GM12873 (cell line): ENCODE measurements around the gene LTA4H.

ENCODE experiments used
- CTCF ChIP-seq: IDR thresholded peaks from 2 replicates; pipeline ENCODE4 v1.5.1; 2012; ENCODE audit warnings: low read depth, mild to moderate bottlenecking, moderate library complexity, low read length, control low read depth; ENCODE audit not compliant: insufficient read depth; ENCODE audit errors: missing control alignments

LTA4H gene

GRCh38 chr12:96063046-96063445, 27.7 kb upstream of the LTA4H start:
- TF ChIP-seq CTCF, result no peak

DNA sequence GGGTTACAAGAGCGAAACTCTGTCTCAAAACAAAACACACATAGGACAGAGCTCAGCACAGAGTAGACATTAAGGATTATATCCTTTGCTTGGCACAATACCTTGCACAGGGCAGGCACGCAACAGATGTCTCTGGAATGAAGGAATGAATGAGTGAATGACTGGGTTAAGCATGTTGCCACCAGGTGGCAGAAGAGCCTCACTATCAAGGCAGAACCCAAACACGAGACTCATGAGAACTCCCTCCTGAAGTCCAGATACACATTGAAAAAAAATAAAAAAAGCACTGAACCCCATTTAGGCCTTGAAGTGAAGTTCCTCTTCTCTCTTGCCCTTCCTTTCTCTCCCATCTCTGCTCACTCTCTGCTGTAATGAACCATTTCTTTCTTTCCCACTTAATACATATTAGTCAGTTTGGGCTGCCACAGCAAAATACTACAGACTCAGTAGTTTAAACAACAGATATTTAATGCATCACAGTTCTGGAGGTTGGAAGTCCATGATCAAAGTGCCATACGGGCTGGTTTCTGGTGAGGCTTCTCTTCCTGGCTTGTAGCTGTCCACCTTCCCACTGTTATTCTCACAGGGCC, 26.6 kb upstream of the LTA4H start:
- TF ChIP-seq CTCF, result peak; percentile 80

- no peak for TF ChIP-seq CTCF
Measured at GRCh38 chr12:96061323-96061722, 25.9 kb upstream of the LTA4H start.

- TF ChIP-seq CTCF, result no peak
Measured at GRCh38 chr12:96060041-96060440, 24.7 kb upstream of the LTA4H start.

GRCh38 chr12:96057986-96058553, 22.7 kb upstream of the LTA4H start:
- TF ChIP-seq CTCF, result no peak

- TF ChIP-seq CTCF, result no peak
Measured at GRCh38 chr12:96056646-96057455, 21.5 kb upstream of the LTA4H start.

- TF ChIP-seq CTCF, result no peak
Measured at GRCh38 chr12:96054244-96054610, 18.8 kb upstream of the LTA4H start.
